NB4 (cell line): ENCODE data around the gene UCHL3.

Experiments used
- DNase-seq: peaks from one replicate; pipeline ENCODE4 v3.0.0; 2010; ENCODE audit warnings: low read depth
- H3K4me3 ChIP-seq: one replicate; pipeline ENCODE4 v1.5.1; 2011; ENCODE audit warnings: mild to moderate bottlenecking, low read depth, low read length, moderate library complexity
- CTCF ChIP-seq: IDR thresholded peaks from one replicate; pipeline ENCODE4 v1.5.1; 2012; ENCODE audit warnings: low read depth, low read length
- MAX ChIP-seq: IDR thresholded peaks from 2 replicates; pipeline ENCODE4 v1.6.1; 2011; ENCODE audit warnings: low read depth, low read length
- MYC ChIP-seq: IDR thresholded peaks from 2 replicates; pipeline ENCODE4 v1.6.1; 2011; ENCODE audit warnings: low read depth, low read length
- POLR2A ChIP-seq: IDR thresholded peaks from 2 replicates; pipeline ENCODE4 v1.6.1; 2011; ENCODE audit warnings: mild to moderate bottlenecking; ENCODE audit not compliant: insufficient read length; ENCODE audit errors: extremely low read depth

The UCHL3 gene

GRCh38 chr13:75547917-75548316 lies 1.7 kb upstream of the UCHL3 start:
- no peak overlapping the region for H3K4me3 ChIP-seq
- TF ChIP-seq MYC (no peak), POLR2A (no peak), CTCF (no peak), MAX (no peak)
- no peak for DNase-seq

GRCh38 chr13:75550159-75550567 lies 572 bp downstream of the UCHL3 start:
- peak; percentile 69 for DNase-seq
- no peak for TF ChIP-seq MYC
- TF ChIP-seq MAX = no peak
- TF ChIP-seq POLR2A = no peak
- no peak for TF ChIP-seq CTCF
- peak overlapping the region; percentile 88 for H3K4me3 ChIP-seq

- TF ChIP-seq MYC (no peak), POLR2A (no peak), CTCF (no peak), MAX (no peak)
- DNase-seq = no peak
- no peak overlapping the region for H3K4me3 ChIP-seq
Observed at GRCh38 chr13:75554464-75554863, 4.9 kb downstream of the UCHL3 start.

GRCh38 chr13:75554981-75555380 lies 5.4 kb downstream of the UCHL3 start:
- H3K4me3 ChIP-seq = no peak overlapping the region
- DNase-seq = no peak
- TF ChIP-seq POLR2A = no peak
- no peak for TF ChIP-seq MAX
- TF ChIP-seq CTCF = no peak
- TF ChIP-seq MYC = no peak

GRCh38 chr13:75555836-75556235 lies 6.2 kb downstream of the UCHL3 start:
- H3K4me3 ChIP-seq = no peak overlapping the region
- TF ChIP-seq POLR2A (no peak), CTCF (no peak)
- no peak for DNase-seq

GRCh38 chr13:75556961-75557360 lies 7.4 kb downstream of the UCHL3 start:
- no peak for TF ChIP-seq POLR2A
- no peak for TF ChIP-seq MYC
- TF ChIP-seq MAX = no peak
- no peak for TF ChIP-seq CTCF
- DNase-seq = no peak
- H3K4me3 ChIP-seq = no peak overlapping the region
